Stimulated activated CD8-positive, alpha-beta memory T cell treated with anti-CD3 and anti-CD28 coated beads, Interleukin-4, amount 100 ng/mL, for 48 hours (primary cell): Measurements from ENCODE around the gene EHD2.
"Not testable (repeated sequence)": the region's sequence is repeated elsewhere in the genome, so short reads cannot be mapped to it uniquely, and the experiment has no call there.

Experiments used
- DNase-seq: peaks from one replicate; pipeline ENCODE4 v3.0.0-alpha.2; 2020

Gene EHD2

GRCh38 chr19:47713046-47714021 lies at the start of gene EHD2:
Gene EHD2 (plus strand): TSS chr19:47713422. CDS start chr19:47716613, 3,191 bp downstream.
- peak; percentile 77 for DNase-seq

GRCh38 chr19:47663435-47663910 lies 49.7 kb upstream of the EHD2 start:
- no peak for DNase-seq

GRCh38 chr19:47663911-47664771 lies 49.1 kb upstream of the EHD2 start:
- DNase-seq: no peak

GRCh38 chr19:47668556-47668955 lies 44.7 kb upstream of the EHD2 start:
- not testable (repeated sequence) for DNase-seq

GRCh38 chr19:47670736-47671135 lies 42.5 kb upstream of the EHD2 start:
- DNase-seq: no peak

- DNase-seq: no peak
Observed at GRCh38 chr19:47671499-47671898, 41.7 kb upstream of the EHD2 start.

GRCh38 chr19:47673426-47673825 lies 39.8 kb upstream of the EHD2 start:
- no peak for DNase-seq

GRCh38 chr19:47674548-47674947 lies 38.7 kb upstream of the EHD2 start:
- DNase-seq: no peak

- no peak for DNase-seq
Observed at GRCh38 chr19:47675271-47675670, 38.0 kb upstream of the EHD2 start.

- no peak for DNase-seq
Observed at GRCh38 chr19:47675859-47676258, 37.4 kb upstream of the EHD2 start.

- DNase-seq: no peak
Observed at GRCh38 chr19:47676811-47677210, 36.4 kb upstream of the EHD2 start.

- DNase-seq: no peak
Observed at GRCh38 chr19:47679251-47679900, 33.8 kb upstream of the EHD2 start.

- no peak for DNase-seq
Observed at GRCh38 chr19:47679922-47680857, 33.0 kb upstream of the EHD2 start.

GRCh38 chr19:47680858-47681332 lies 32.3 kb upstream of the EHD2 start:
- DNase-seq: no peak

- no peak for DNase-seq
Observed at GRCh38 chr19:47681388-47681787, 31.8 kb upstream of the EHD2 start.

- no peak for DNase-seq
Observed at GRCh38 chr19:47681936-47682335, 31.3 kb upstream of the EHD2 start.

- DNase-seq: no peak
Observed at GRCh38 chr19:47682939-47683338, 30.3 kb upstream of the EHD2 start.

- DNase-seq: no peak
Observed at GRCh38 chr19:47686679-47687450, 26.4 kb upstream of the EHD2 start.

- no peak for DNase-seq
Observed at GRCh38 chr19:47687906-47688305, 25.3 kb upstream of the EHD2 start.

GRCh38 chr19:47691090-47691489 lies 22.1 kb upstream of the EHD2 start:
- DNase-seq: no peak

- DNase-seq: no peak
Observed at GRCh38 chr19:47691782-47692181, 21.4 kb upstream of the EHD2 start.
